Right renal pelvis (tissue), 4 donors: ENCODE data around the gene RPS15. TPM values are rescaled to one million over a fixed set of nuclear protein-coding genes. Genes with fewer than 3 reads are reported as not detected.
A peak's percentile ranks its signal among the peaks of the same experiment; 100 is the strongest.

Source experiments
- DNase-seq, 4 donors: peaks; one replicate each; pipeline ENCODE4 v3.0.0-alpha.2; 2013; ENCODE audit warnings: low read depth in 4 of 4, low spot score in 3 of 4, missing footprints in 1 of 4
- polyA plus RNA-seq, 4 donors: library from polyadenylated mRNA; unstranded; fragments of 120-200 nt; gene quantifications; one replicate each; pipeline ENCODE4 v1.2.1, GENCODE V29; 2013; ENCODE audit not compliant: insufficient read length in 4 of 4

Gene RPS15
- polyA plus RNA-seq, 4 donors: 509 to 913 (median 548) TPM

DNA sequence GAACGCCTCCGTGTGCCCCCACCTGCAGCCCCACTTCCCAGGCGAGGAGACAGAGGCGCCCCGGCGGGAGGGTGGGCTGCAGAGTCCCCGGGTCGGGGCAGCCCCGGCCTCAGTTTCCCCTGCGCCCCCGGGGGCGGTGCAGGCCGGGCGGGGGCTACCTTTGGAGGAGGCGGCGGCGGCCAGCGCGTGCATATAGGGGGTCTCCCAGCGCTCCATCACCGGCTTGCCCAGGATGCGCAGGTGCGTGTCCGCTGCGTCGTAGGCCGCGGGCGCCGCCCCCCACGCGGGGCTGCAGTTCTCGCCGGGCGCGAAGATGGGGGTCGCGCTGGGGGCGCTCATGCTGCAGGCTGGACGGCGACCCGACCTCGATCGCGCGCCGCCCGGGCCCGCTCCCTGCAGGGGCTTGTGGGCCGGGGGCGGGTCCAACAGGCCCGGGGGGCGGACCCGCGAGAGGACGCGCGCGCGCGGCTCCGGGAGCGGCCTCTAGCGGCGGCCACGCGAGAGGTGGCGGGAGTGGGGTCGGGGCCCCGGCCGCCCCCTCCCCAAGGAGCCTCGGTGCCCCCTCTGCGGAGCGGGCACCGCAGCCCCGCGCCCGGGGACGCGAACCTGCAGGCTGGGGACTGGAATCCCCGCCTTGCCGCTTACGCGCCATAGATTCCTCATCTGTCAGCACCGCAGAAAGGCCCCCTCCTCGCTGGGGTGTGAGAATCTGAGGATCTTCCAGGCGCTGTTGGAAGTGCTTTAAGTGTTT is 36.9 kb upstream of the RPS15 start, which contains the start of gene GAMT:
Gene GAMT (minus strand): TSS at position 405 of the 751 bp plus-strand sequence. CDS start 66 bp downstream, at position 339.
- no peak for DNase-seq

- no peak for DNase-seq
Measured at GRCh38 chr19:1401889-1402217, 36.3 kb upstream of the RPS15 start.

DNA sequence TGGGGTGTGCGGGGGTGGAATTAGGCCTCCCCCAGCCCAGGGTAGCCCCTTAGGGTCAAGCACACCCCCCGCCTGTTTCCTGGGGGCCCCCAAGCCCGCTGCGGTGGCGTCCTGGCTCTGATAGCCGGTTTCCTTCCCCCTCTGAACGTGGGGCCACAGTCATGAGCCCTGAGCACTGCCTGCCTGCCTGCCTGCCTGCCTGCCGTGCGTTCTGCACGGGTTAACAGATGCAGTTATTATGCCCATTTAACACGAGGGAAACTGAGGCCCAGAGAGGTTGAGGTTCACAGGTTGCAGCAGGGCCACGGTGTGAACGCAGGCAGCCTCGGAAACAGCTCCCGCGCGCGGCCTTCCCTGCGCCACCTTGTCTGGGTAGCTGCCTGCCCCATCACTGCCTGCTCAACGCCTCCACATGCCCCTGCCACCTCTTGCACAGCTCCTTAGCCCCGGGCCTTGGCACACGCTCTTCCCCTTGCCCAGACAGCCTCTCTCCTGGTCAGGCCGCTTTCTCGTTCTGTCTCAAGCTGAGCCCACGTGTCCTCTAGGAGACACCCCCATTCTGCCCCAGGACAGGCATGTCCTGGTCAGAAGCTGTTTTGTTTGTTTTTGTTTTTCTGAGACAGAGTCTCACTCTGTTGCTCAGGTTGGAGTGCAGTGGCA is 35.7 kb upstream of the RPS15 start:
- no peak for DNase-seq

DNA sequence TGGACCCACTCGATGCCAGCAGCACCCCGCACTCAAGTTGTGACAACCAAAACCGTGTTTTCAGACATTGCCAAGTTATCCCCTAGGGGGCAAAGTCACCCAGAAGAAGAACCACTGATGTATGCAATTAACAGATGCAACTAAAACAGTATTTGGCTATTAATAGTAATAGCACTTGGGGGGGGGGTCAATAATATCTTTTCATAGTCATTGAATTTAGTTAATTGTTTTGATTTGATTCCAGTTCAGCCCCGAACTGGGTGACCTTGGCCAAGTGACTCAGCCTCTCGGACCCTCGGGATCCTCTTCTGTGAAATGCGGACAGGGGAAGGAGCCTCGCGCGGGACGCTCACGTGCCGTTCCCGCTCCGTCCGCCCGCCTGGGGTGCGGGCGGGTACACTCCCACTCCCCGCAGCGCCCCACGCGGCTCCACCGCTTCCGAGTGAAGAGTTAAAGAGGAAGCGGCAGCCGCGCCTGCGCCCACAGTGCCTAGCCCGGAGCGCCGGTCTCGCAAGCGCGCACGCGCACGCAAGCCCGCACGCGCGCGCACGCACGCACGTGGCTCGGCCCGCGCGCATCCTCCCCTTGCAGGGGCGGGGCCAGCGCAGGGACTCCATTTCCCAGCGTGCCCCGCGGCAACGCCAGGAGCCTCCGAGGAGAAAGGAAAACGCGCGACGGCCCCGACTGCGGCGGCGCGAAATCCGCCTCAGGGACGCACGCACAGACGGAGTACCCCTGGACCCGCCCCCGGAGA is 31.2 kb upstream of the RPS15 start:
- peak; percentile 97 to 98 (median 98) for DNase-seq

GRCh38 chr19:1407528-1408299 is 30.5 kb upstream of the RPS15 start, which contains the start of gene DAZAP1:
TSS of gene DAZAP1 (plus strand) at chr19:1407586. CDS start at chr19:1407774, 188 bp downstream.
- DNase-seq: no peak

DNA sequence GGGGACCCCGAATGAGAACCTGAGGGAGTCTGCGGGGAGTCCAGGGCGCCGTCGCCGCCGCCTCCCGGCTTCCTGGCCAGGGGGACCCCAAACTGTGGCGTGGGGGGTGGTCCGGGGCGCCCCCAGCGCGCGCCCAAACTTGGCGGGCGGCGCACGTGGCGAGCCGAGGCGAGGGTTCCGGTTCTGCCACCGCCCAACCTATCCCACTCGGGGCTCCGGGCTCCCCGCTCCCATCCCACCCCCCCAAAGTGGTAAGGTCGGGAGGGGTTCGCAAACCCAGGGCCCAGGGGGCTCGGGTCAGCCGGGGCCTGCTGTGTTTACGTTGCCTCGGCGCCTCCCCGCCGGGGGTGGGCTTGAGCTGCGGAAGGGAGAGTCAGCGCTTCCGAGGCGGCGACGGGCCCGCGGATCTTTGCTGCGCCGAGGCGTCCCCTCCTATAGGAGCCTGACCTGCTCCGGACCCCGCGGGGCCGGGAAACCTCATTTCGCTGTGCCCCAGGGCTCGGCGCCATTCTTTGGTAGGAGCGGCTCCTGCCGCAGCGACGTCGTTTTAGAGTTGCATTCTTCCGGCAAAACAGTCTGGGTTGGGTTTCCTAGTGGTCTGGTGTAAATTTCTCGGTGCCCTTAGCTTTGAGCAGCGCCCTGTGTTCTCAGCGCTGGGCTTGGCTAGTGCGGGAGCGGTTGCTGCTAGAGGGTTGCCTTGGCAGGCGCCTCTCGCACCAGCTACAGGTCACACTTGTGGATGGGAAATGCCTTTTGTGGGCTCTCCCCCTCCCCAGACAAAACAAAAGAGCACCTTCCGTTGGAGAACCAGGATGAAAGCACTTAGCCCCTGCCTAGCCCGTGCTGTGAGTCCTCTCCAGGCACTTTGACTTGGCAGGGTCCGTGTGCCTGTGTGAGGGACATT is 29.6 kb upstream of the RPS15 start:
- no peak for DNase-seq

DNA sequence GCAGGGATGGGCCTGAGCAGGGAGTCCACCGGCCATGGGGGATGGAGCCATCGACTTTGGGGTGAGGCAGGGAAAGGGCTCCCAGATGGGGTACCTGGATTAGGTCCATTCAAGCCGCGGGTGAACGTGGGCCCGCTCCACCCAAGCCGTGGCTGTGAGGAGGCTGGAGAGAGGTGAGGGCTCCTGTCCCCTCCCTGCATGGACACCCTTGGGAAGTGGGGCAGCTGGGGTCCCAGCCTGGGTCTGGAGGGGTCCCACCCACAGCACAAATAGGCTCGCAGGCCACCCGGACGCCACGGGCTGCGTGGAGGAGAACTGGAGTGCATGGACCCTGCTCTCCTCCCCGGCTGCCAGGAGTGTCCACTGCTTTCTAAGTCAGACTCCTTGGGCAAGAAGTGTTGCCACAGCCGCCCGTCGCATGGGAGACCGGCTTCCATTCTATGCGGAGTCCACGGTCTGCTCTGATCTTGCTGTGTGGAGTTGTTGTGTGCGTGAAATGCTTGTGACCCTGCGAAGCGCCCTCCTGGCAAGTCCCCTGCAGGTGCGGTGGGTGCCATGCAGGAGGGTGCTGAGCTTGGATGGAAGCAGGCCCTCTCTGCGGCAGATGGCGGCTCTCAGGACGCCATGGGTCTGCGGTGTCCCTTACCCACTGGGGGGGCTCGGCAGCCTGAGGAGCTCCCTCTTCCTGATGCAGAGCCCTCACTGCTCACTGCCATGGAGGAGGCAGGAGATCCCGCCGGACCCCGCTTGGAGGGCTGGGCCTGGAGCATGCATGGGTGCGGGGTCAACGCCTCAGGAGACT is 28.8 kb upstream of the RPS15 start:
- no peak for DNase-seq

DNA sequence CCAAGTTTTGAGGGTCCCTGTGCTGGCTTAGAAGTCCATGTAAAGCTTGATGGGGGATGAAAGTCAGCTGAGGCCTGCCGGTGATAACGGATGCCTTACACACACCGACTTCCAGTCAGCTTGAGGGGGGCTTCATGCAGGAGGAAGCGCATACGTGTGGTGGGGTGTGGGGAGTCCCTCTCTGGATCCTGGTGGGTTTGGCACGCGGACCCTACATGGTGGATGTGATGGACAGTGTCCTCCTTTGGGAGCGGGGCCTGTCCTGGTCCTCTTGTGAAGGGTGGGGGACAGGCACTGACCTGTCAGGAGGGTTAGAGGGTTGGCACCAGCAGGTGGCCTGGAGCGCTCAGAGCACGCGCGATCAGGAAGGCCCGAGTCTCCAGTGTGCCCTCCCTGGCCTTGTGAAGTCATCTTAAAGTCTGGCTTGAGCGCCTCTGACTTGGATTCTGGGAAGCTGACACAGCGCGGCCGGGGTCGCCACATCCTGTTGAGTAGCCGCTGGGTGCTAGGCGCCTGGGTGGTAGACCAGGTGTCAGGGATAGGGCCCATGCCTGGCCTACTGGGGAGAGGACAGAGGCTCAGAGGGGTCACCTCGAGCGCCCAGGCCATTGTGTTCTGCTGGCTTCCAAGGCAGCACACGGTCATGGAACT is 27.9 kb upstream of the RPS15 start:
- no peak for DNase-seq

DNA sequence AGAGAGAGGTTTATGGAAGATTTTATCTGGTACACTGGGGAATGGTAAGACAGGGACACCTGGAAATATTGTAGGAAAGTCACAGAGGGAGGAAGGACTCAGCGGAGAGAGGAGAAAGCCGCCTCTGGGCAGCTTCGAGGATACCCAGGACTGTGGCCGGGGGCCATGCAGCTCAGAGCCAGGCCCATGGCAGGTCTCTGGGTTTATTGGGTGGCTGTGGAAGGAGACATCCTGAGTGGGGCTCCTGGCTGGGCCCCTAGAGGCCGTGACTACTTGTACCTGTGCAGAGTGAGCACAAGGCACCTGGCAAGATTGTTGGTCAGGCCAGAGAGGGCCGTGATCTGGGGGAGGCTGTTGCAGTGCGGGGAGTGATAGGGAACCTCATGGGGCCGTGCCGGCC is 27.4 kb upstream of the RPS15 start:
- no peak for DNase-seq

GRCh38 chr19:1411255-1412191 is 26.7 kb upstream of the RPS15 start:
- DNase-seq: no peak

GRCh38 chr19:1412323-1412923 is 25.8 kb upstream of the RPS15 start:
- DNase-seq: no peak

DNA sequence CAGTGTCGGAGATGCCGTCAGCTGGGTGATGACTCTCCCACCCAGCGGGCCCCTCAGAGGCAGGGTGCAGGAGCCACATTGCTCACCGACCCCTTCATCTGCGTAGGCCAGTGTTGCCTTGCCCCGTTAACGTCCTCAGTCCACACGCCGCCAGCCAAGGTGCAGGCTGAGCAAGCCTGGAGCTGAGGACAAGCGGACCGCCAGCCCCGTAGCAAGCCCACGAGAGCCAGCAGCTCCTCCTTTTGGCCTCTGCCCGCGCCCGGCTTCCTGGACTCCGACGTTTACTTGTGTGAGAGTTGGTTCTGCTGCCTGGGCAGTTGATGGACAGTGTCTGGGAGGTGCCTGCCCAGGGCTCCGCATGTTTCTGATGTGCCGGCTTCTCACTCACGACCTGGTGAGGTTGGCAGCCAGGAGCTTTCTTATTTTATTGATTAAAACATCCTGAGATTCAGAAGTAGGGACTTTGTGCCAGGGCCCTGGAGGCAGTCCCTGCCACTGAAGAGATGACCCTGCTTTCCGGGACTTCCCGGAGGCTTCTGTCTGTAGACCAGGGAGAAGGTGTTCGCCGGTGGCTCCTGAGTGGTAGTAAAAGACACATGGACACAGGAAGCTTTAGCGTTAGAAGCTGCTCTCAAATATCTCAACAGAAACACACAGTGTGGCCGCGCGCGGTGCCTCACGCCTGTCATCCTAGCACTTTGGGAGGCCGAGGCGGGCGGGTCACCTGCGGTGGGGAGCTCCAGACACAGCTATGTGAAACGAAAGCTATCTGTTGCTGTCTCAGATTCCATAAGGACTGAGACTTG is 25.0 kb upstream of the RPS15 start:
- no peak for DNase-seq

DNA sequence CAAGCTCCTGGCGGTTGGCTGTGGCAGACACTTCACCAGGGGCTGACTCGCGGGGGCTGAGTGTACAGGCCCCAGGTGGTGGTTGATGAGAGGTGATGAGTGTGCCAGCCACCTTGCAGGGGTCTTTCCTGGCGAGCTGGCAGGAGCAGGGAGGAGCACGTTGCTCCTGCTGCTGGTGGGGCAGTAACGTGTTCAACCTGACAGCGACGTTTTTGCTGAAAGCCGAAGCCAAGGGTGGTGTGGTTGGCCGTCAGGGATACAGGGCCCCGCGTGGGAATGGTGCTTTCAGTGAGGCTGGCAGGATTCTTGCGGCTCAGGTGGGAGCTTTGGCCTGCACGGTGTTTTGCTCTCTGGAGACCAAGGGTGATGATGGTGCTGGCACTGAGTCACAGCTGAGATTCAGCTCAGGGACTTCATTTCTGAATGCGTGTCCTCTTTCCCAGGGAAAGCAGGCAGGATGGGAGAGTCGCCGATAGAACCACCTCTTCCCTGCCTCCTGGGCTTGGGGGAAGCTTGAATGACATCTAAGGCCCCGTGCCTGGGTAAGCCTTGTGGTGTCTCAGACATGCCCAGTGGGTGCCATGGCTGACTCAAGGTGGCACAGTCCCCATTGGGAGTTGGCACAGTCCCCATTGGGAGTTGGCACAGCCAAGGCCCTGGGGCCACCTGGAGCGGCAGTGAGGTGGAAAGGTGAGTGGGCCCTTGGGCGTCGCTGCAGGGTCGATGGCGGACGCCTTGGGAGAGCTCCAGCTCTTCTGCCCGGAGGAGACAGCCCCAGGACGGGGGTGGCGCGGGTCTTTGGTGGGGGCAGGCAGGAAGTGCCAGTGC is 22.0 kb upstream of the RPS15 start:
- DNase-seq: no peak

GRCh38 chr19:1417145-1417544 is 21.1 kb upstream of the RPS15 start:
- no peak for DNase-seq
